Astrocyte (in vitro differentiated cells and primary cell): ENCODE results near the gene CD19.

ENCODE experiments used
- EZH2 ChIP-seq: IDR thresholded peaks from 2 replicates; pipeline ENCODE4 v1.6.1; 2012; ENCODE audit warnings: mild to moderate bottlenecking, low read length, inconsistent platforms; ENCODE audit not compliant: insufficient read depth
- TF ChIP-seq, protein P1 (sequence below): IDR thresholded peaks from 2 replicates; pipeline ENCODE4 v1.5.1; 2011; ENCODE audit warnings: low read depth, mild to moderate bottlenecking, inconsistent platforms, low read length, moderate library complexity; ENCODE audit not compliant: insufficient read depth

DNA sequence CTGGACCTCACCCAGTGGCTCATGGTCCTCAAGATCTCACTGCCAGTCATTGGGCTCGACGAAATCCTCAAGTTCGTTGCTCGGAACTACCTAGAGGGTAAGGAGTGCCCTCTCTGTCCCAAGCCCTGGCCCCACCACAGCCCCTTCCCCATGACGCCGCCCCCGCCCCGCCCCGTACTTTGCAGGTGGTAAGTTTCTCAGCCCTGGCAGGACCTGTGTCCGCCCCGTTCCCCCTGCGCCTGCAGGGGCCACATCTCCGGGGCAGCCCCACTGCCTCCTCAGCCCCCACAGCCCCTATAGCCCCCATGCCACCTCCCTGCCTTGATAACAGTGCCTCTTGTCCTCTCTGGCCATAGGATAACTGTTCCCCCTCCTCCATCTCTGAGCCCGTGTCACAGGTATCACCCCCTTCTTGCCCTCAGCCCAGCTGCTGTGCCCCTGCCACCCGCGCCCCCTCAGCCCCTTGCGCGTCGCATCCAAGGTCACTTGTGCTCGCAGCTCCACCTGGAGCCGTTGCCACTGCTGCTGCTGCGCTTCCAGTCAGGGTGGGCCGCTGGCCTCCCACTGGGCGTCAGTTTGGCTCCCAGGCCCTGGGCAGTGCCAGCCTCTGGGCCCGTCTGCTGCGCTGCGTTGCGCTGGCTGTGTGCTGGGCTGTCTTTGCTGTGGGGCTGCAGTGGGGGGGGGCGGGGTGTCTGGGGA, 28.3 kb upstream of the CD19 start:
- TF ChIP-seq, protein P1, sequence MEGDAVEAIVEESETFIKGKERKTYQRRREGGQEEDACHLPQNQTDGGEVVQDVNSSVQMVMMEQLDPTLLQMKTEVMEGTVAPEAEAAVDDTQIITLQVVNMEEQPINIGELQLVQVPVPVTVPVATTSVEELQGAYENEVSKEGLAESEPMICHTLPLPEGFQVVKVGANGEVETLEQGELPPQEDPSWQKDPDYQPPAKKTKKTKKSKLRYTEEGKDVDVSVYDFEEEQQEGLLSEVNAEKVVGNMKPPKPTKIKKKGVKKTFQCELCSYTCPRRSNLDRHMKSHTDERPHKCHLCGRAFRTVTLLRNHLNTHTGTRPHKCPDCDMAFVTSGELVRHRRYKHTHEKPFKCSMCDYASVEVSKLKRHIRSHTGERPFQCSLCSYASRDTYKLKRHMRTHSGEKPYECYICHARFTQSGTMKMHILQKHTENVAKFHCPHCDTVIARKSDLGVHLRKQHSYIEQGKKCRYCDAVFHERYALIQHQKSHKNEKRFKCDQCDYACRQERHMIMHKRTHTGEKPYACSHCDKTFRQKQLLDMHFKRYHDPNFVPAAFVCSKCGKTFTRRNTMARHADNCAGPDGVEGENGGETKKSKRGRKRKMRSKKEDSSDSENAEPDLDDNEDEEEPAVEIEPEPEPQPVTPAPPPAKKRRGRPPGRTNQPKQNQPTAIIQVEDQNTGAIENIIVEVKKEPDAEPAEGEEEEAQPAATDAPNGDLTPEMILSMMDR, result no peak
- TF ChIP-seq EZH2, result no peak
